Adrenal gland (tissue), 12 donors: Measurements from ENCODE around the gene SLC15A5. TPM values are rescaled to one million over a fixed set of nuclear protein-coding genes. Genes with fewer than 3 reads are reported as not detected.

Experiments used
- DNase-seq, 7 donors: peaks; one replicate each; pipeline ENCODE4 v3.0.0-alpha.2; 2019 to 2020
- H3K27ac ChIP-seq, 5 donors: fragments of 200-600 bp; sonication (generic) in 4 of 5; 1 replicate in 3 of 5; 2 replicates in 2 of 5; pipeline versions ENCODE4 v1.5.1 to v1.8.0; 2016 to 2020; ENCODE audit warnings: mild to moderate bottlenecking in 1 of 5
- H3K27me3 ChIP-seq: fragments of 200-600 bp; 2 replicates; pipeline ENCODE4 v1.8.0; 2021
- H3K36me3 ChIP-seq, 2 donors: fragments of 200-600 bp; replicated peaks in 1 of 2; 1 replicate in 1 of 2; 2 replicates in 1 of 2; pipeline versions ENCODE4 v1.5.1 to v1.8.0; 2018 to 2022
- H3K4me1 ChIP-seq, 2 donors: fragments of 200-600 bp; replicated peaks in 1 of 2; 1 replicate in 1 of 2; 2 replicates in 1 of 2; pipeline versions ENCODE4 v1.5.1 to v1.8.0; 2018 to 2021
- H3K4me3 ChIP-seq, 4 donors: fragments of 200-600 bp; sonication (generic) in 3 of 4; one replicate each; pipeline ENCODE4 v1.5.1; 2016 to 2018
- H3K9me3 ChIP-seq, 3 donors: fragments of 200-600 bp; sonication (generic) in 1 of 3; replicated peaks in 1 of 3; 1 replicate in 2 of 3; 2 replicates in 1 of 3; pipeline versions ENCODE4 v1.5.1 to v1.8.0; 2016 to 2021
- POLR2A ChIP-seq, 2 donors: fragments of 450-650 bp; IDR thresholded peaks; one replicate each; pipeline ENCODE4 v1.6.1; 2017; ENCODE audit warnings: antibody characterized with exemption in 2 of 2, mild to moderate bottlenecking in 2 of 2, moderate library complexity in 1 of 2
- WGBS, 4 donors: extraction: QIAGEN DNeasy Blood & Tissue Kit in 2 of 4; methylation state at CpG; one replicate each; pipeline versions ENCODE4 v1.1.5 to v1.1.7; 2013 to 2017; 5-methylcytosine and 5-hydroxymethylcytosine counted together
- intact Hi-C, 2 donors: fragments of 100-400 bp; cut with DNase I; formaldehyde crosslinking; loops; one replicate each; pipeline versions ENCODE4 v1.14.1 to v1.15.0; 2022 to 2023
- polyA plus RNA-seq, 3 donors: library from polyadenylated mRNA; stranded (reverse); fragments of 200-250 nt in 2 of 3; fragments of 350-450 nt in 1 of 3; fragmentation: Illumina TruSeq in 1 of 3; extraction: RNeasy Lipid Tissue Mini Kit (QIAGEN cat#74804) in 1 of 3; gene quantifications; one replicate each; pipeline ENCODE4 v1.2.3, GENCODE V29; 2013 to 2014
- total RNA-seq, 9 donors: library from RNA; depleted of rRNA in 4 of 9; stranded (reverse); fragments of >200 nt in 4 of 9; fragments of 120-200 nt in 1 of 9; fragmentation: NEBNext Ultra II Directional in 1 of 9; extraction: Animal tissue kit (Norgen Biotek cat#: 25700) in 1 of 9; gene quantifications; one replicate each; pipeline versions ENCODE4 v1.1.0 to v1.2.4, GENCODE V29; 2013 to 2023
- TF ChIP-seq, protein P1 (sequence below), 6 experiments: fragments of 450-650 bp in 4 of 6; fragments of 200-600 bp in 2 of 6; sonication (generic) in 1 of 6; IDR thresholded peaks; 1 replicate in 5 of 6; 2 replicates in 1 of 6; pipeline versions ENCODE4 v1.5.1 to v1.8.0; 2016 to 2021; ENCODE audit warnings: antibody characterized with exemption in 6 of 6, mild to moderate bottlenecking in 2 of 6, moderate library complexity in 1 of 6
- donor health status: healthy with polysubstance abuse.
- donor health status: Bipolar disorder and iron deficiency.
- donor health status: DM: yes; HTN: yes; CAD: no.
- donor health status: DM: no; HTN: no; CAD: no.
- donor health status: DM: no; HTN: no; CAD: no.
- donor health status: DM: yes; HTN: yes; CAD: no.

Gene SLC15A5
- total and polyA plus RNA-seq, 12 donors: not detected

- H3K36me3 ChIP-seq: no peaks in the 10 kb centered on the region
- H3K4me1 ChIP-seq: no peaks in the 10 kb centered on the region
- intact Hi-C loops: no loop called here
- no peaks in the 10 kb centered on the region for H3K27me3 ChIP-seq
- H3K27ac ChIP-seq: no peak overlapping the region
- TF ChIP-seq, protein P1, sequence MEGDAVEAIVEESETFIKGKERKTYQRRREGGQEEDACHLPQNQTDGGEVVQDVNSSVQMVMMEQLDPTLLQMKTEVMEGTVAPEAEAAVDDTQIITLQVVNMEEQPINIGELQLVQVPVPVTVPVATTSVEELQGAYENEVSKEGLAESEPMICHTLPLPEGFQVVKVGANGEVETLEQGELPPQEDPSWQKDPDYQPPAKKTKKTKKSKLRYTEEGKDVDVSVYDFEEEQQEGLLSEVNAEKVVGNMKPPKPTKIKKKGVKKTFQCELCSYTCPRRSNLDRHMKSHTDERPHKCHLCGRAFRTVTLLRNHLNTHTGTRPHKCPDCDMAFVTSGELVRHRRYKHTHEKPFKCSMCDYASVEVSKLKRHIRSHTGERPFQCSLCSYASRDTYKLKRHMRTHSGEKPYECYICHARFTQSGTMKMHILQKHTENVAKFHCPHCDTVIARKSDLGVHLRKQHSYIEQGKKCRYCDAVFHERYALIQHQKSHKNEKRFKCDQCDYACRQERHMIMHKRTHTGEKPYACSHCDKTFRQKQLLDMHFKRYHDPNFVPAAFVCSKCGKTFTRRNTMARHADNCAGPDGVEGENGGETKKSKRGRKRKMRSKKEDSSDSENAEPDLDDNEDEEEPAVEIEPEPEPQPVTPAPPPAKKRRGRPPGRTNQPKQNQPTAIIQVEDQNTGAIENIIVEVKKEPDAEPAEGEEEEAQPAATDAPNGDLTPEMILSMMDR (IDR thresholded peaks at IDR 0.05): no peak
- no peak for TF ChIP-seq POLR2A (IDR thresholded peaks at IDR 0.05)
- H3K9me3 ChIP-seq: no peaks in the 10 kb centered on the region
- no peak overlapping the region for H3K4me3 ChIP-seq
- no peak for DNase-seq
- 83 to 87% (median 85%) methylated on average over 6 of the region's 6 CpGs for WGBS, 4 donors
Observed at GRCh38 chr12:16152885-16153673, 124.4 kb downstream of the SLC15A5 start.

- WGBS, 4 donors: 10 to 17% (median 14%) methylated on average over 2 of the region's 2 CpGs
- TF ChIP-seq POLR2A (IDR thresholded peaks at IDR 0.05): no peak
- TF ChIP-seq, protein P1 (IDR thresholded peaks at IDR 0.05): no peak
- H3K4me3 ChIP-seq: no peak overlapping the region
Observed at GRCh38 chr12:16150276-16150675, 127.2 kb downstream of the SLC15A5 start.

DNA sequence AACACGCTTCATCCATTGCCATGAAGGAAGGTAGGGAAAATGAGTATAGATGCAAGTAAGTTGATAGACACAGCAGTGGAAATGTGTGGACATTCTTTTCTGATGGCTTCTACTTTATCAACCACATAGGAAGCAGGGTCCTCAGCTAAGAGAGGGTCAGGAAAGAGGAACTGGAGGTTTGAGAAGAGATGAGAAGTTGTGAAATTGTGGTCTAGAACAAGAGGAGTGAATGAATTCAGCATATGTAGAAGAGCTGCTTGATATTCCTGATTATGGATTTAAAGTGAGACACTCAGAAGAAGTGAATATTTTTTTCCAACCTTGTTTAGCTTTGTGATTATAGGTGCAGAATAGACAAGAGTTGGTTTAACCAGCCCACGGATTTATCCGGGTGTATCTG lies 128.5 kb downstream of the SLC15A5 start:
- DNase-seq: no peak
- Histone ChIP-seq H3K27ac (no peak overlapping the region), H3K27me3 (no peaks in the 10 kb centered on the region), H3K4me1 (no peaks in the 10 kb centered on the region), H3K4me3 (no peak overlapping the region), H3K36me3 (no peaks in the 10 kb centered on the region), H3K9me3 (no peaks in the 10 kb centered on the region)
- TF ChIP-seq, protein P1 (IDR thresholded peaks at IDR 0.05): no peak
- no peak for TF ChIP-seq POLR2A (IDR thresholded peaks at IDR 0.05)
- intact Hi-C loops: no loop called here
- 83 to 88% (median 86%) methylated on average over 3 of the region's 3 CpGs for WGBS, 4 donors

More at GRCh38 chr12:16150276-16150675, 127.2 kb downstream of the SLC15A5 start:
- no peak overlapping the region for H3K27ac ChIP-seq
- intact Hi-C loops: no loop called here
- H3K9me3 ChIP-seq: no peaks in the 10 kb centered on the region
- H3K36me3 ChIP-seq: no peaks in the 10 kb centered on the region
- H3K4me1 ChIP-seq: no peaks in the 10 kb centered on the region
- H3K27me3 ChIP-seq: no peaks in the 10 kb centered on the region
- no peak for DNase-seq

Other genes with a start within 250 kb of the SLC15A5 start
- 1,000 to 10,000 TPM in 3 of 9 donors, 100 to 1,000 TPM in 6; 270 to 2,399 (median 863) TPM for gene MGST1, start 70.0 kb upstream of the SLC15A5 start, total RNA-seq
- 1,000 to 10,000 TPM in 1 of 3 donors, 100 to 1,000 TPM in 2; 197 to 6,375 (median 736) TPM for gene MGST1, start 70.0 kb upstream of the SLC15A5 start, polyA plus RNA-seq